Measurements from ENCODE around the gene TPST2.

DNA sequence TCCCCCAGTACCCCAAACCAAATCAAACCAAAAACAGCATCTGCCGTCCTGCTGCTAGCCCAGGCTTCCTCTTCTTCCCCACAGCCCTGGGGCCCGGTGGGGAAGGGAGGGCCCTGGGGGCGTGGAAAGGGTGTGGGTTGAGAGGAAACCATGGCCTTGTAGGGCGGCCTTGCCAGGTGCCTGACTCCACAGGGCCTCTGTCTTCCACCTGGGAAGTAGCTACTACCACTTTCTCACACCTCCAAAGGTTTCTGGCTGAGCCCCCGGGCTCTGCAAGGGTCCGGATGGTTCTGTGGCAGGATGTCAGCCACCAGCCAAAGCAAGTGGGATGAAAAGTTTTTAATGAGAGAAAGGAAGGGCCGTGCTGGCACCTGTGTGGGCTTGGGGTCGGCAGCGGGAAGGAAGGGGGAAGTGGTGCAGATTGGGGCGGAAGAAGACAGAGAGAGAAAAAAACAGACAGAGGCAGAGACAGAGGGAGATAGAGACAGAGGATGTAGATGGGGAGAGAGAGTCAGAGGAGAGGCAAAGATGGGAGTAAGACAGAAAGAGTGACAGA lies 10.5 kb downstream of the TPST2 start:
- TF ChIP-seq, protein P1, sequence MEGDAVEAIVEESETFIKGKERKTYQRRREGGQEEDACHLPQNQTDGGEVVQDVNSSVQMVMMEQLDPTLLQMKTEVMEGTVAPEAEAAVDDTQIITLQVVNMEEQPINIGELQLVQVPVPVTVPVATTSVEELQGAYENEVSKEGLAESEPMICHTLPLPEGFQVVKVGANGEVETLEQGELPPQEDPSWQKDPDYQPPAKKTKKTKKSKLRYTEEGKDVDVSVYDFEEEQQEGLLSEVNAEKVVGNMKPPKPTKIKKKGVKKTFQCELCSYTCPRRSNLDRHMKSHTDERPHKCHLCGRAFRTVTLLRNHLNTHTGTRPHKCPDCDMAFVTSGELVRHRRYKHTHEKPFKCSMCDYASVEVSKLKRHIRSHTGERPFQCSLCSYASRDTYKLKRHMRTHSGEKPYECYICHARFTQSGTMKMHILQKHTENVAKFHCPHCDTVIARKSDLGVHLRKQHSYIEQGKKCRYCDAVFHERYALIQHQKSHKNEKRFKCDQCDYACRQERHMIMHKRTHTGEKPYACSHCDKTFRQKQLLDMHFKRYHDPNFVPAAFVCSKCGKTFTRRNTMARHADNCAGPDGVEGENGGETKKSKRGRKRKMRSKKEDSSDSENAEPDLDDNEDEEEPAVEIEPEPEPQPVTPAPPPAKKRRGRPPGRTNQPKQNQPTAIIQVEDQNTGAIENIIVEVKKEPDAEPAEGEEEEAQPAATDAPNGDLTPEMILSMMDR (IDR thresholded peaks at IDR 0.05; ENCODE audit: low read length) = no peak
- TF ChIP-seq EZH2 (optimal IDR thresholded peaks at IDR 0.05; ENCODE audit: low read depth, low read length) (no peak), EZH2phosphoT487 (IDR thresholded peaks at IDR 0.05; ENCODE audit: low read length) (no peak)
